Activated CD4-positive, alpha-beta T cell treated with anti-CD3 and anti-CD28 coated beads for 24 hours (primary cell): ENCODE results near the gene GJD3.
"Not testable (repeated sequence)": the region's sequence is repeated elsewhere in the genome, so short reads cannot be mapped to it uniquely, and the experiment has no call there.

Source experiments
- DNase-seq, 2 donors: peaks; one replicate each; pipeline ENCODE4 v3.0.0-alpha.2; 2020; ENCODE audit warnings: low read depth in 2 of 2

The GJD3 gene

DNA sequence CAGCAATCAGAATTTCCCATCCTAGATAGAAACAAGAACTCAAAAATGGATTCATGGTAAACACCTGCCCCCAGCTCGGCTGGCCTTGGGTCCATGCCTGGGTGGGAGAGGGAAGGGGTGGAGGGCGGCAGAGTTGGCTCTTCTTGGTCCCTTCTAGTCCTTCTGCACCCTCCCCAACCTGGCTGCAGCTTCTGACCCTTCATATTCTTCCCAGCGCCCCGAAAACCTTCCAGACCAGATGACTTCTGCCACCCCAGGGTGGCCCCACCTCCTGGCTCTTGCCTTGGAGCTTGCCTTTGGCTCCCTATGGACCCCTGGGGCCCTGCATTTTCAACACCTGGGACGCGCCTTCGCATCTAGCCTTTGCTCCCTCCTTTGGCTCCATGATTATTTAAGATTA lies 5.4 kb upstream of the GJD3 start:
- DNase-seq: no peak

DNA sequence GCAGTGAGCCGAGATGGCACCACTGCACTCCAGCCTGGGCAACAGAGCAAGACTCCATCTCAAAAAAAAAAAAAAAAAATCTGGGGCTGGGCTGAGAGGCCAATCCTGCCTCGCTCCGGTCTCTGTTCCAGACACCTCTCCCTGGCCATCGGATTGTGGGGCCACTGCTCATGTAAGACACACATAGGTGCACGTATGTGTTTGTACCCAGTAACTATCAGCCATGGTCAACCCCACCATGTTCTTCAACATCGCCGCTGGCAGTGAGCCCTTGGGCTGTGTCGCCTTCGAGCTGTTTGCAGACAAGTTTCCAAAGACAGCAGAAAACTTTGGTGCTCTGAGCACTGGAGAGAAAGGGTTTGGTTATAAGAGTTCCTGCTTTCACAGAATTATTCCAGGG lies 3.2 kb upstream of the GJD3 start:
- DNase-seq: not testable (repeated sequence)

DNA sequence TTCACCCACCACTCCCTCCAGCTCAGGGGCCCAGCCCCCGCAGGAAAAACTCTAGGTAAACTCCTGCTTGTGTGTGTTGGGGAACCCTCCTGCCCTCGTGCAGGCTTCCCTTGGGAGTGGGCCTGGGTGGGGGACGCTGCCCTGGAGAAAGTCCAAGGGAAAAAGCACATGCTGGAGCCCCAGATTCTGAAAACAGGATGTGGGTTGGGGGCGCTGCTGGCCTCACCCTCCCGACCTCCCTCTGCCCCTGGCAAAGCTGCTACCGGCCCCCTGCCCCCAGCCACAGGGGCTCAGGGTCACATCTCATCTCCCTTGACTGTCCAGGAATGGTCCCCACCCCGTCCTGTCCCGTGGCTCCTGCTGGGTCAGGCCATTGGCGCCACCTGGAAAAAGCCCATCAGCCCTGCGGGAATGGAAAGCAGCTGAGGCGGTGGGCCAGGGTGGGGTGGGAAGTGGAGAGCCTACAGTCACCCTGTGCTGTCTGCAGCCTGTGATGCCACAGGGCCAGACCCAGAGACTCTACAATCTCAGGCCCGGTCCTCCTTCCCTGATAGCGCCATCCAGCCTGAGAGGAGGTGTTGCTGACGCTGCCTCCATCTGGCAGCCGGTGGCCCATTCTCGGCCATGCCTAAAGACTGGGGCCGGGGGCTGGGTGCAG lies 2.5 kb upstream of the GJD3 start:
- DNase-seq: no peak

DNA sequence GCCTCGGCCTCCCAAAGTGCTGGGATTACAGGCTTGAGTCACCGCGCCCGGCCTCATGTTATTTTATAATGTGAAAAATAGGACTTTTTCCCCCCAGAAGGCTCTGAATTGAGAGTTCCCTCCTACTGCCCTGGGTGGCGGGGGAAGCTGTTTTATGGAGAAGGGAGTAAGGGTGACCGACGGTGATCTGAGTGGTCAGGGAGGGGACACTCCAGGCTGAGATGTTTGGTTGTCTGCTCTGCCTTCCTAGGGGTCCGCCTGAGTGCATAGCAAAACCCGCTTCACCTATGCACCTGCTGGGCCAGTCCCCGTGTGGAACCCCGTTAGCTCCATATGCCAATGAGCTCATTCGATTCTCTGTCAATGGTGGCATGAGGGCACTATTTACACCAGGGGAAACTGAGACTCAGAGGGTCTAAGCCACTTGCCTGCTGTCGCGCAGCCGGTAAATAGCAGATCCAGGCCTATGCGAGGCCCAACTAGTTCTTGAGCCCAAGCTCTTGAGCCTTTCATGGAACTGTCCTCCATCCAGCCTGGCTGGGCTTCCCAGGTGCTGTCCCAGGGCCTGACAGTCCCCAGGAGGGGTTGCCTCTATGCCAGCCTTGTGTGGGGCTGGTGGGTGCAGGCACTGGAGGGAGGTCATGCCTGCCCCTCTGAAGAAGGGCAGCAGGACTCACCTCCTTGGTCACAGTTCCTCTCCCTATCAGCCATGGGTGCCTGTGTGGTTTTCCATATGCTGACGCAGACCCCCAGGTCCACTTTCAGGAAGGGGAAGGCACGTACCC lies 1.7 kb upstream of the GJD3 start:
- DNase-seq: no peak

DNA sequence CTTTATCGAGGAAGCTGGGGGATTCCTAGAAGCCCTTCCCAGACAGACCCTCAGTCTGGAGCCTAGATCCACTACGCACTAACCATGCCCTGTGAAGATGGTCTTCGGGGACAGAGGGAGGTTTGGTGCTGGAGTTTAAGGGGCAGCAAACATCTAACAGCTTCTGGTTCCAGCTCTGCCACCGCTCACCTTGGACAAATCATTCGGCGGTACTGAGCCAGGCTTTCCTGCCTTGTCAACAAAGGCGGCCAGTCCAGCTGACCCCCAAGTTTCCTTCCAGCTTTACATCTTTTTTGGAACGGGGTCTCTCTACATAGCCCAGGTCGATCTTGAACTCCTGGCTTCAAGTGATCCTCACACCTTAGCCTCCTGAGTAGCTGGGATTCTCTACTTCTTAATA lies 369 bp upstream of the GJD3 start:
- DNase-seq: no peak

DNA sequence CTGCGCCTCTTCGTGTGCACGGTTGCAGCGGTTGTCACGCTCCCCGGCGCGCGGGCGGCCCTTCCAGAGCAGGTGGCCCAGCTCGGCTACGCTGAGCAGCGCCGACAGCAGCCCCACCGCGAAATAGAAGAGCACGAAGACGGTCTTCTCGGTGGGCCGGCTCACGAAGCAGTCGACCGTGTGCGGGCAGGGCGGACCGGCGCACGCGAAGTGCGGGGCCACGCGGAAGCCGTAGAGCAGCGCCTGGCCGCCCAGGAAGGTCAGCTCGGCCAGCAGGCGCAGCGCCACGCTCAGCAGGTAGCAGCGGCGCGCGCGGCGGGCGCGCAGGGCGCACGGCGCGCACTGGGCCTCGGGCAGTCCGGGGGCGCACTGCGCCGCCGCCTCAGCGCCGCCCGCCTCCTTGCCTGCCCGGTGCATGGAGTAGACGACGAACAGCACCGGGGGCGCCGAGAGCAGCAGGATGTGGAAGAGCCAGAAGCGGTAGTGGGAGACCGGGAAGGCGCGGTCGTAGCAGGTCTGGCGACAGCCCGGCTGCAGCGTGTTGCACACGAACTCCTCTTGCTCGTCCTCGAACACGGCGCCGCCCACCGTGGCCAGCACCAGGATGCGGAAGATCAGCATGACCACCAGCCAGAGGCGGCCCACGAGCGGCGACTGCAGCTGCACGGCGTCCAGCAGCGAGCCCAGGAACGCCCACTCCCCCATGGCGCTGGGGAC lies 1.3 kb downstream of the GJD3 start:
- no peak for DNase-seq

DNA sequence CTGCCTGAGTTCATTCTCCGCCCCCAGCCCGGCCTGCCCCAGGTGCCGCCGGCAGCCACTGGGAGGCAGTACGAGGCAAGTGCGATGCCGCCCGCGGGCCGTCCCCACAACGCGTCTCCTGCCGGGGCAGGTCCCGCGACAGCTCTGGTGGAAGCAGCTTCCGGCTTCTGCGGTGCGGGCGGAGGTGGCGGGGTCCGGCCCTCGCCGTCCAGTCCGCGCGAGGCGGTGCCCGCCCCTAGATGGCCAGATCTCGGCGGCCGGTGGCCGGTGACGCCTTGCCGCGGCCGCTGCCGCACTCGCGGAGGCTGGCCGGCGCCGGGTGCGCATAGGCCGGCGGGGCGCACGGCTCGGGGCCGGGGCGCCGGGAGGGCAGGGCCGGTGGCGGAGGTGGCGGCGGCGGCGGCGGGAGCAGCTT lies 1.8 kb downstream of the GJD3 start:
- DNase-seq: peak; percentile 78 to 83

DNA sequence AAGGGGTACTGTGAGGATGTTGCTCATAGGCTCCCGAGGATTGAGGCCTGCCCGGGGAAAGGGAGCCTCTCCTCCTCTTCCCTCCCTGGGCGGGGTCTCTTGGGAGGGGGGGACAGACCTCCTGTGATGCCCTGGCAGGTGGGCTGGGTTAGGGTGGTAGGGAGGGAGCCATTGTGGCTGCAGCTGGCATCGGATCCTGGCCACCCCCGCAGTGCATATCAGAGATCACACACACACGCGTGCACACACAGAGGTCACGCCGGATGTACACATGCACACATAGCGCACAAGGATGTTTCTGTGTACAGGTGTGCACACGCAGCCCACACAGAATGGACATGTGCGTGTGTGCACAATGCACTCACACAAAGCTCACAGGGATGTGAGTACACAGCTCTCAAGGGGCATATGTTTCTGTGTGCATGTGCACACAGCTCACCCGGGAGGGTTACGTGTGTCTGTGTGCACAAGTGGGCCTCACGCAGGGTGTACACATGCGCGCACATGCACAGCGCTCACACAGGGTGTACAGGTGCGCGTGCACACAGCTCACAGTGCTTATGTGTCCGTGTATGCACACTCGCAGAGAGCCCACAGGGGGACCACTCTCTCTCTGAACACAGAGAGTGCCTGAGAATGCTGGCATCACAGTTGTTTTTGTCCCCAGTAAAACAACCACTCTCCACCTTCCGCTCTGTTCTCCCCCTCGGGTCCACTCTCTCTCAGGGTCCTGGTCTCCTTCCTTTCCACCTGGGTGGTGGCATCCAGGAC lies 2.4 kb downstream of the GJD3 start:
- DNase-seq: no peak

DNA sequence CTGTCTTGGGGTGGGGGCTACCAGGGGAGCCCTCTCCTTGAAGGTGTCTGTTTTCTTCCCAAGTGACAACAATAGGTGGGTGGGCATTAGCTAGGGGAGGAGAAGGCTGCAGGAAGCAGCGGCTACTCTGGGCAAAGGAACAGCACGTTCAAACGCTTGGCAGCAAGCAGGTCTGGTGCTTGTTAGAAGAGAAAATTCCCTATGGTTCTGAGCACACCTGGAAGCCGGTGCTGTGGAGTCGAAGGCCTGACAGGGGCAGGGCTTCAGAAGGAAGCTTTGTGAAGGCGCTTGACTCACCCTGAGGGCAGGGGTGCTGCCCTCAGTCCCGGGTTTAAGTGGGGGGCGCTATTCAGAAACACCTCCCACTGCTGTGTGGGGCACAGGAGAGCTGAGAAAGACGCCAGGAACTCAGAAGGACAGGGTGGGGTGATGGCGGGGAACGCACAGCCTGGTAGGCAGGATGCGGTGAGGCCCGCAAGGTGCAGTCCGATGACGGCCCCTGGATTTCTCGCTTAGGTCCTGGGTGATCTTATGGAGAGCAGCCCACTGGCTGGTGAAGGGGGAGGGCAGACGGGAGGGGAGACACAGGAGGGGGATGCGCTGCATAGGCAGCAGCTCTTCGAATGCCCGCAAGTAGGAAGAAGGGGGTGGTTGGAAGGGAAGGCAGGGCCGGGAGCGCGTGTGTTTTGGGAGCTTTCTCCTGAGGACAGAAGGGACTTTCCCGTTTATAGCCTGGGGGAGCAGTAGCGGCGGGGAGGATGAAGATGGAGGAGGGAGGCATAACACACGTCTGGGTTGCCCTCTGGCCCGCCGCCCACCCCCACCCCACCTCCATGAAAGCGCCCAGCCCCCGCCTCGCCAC lies 3.2 kb downstream of the GJD3 start:
- DNase-seq: no peak

DNA sequence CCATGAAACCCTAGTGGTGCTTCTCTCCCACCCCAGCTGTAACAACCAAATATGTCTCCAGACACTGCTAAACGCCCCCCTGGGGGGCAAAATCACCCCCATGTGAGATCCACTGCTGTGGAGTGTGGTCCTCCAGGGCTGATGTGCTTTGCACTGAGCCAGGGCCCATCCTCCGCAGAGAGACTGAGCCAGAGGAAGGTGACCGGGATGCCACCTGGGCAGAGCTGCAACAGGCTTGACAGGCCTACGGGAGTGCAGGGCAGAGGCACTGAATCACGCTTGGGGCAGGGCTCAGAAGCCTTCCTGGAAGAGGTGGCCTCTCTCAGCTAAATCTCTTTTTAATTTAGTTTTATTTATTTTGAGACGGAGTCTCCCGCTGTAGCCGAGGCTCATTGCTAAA lies 4.4 kb downstream of the GJD3 start:
- DNase-seq: no peak

DNA sequence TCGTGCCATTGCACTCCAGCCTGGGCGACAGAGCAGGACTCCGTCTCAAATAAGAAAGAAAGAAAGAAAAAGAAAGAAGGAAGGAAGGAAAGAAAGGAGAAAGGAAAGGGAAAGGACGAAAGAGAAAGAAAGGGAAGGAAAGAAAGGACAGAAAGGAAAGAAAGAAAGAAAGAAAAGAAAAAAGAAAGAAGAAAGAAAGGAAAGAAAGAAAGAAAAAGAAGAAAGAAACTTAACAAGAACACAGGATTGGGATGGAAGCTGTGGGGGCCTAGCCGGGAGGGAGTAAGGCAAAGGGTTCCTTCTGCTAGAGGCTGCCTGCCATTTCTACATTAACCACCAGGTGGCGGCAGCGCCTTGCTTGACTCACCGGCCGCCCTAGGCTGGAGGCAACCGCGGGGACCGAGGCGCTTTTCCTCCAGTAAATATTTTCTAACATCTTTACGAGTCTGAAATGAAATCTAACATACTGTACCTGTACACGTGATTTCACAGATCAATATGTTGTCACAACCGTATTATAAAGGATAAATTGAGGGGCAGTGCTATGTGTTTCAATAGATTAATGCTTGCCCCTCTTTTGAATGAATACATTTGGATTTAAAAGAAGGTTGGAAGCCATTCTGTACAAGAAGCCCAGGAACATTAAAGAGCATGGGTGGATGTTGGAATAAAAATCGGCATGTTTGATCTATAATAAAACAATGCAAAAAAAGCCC lies 6.1 kb downstream of the GJD3 start:
- DNase-seq: peak; percentile 86 to 91

DNA sequence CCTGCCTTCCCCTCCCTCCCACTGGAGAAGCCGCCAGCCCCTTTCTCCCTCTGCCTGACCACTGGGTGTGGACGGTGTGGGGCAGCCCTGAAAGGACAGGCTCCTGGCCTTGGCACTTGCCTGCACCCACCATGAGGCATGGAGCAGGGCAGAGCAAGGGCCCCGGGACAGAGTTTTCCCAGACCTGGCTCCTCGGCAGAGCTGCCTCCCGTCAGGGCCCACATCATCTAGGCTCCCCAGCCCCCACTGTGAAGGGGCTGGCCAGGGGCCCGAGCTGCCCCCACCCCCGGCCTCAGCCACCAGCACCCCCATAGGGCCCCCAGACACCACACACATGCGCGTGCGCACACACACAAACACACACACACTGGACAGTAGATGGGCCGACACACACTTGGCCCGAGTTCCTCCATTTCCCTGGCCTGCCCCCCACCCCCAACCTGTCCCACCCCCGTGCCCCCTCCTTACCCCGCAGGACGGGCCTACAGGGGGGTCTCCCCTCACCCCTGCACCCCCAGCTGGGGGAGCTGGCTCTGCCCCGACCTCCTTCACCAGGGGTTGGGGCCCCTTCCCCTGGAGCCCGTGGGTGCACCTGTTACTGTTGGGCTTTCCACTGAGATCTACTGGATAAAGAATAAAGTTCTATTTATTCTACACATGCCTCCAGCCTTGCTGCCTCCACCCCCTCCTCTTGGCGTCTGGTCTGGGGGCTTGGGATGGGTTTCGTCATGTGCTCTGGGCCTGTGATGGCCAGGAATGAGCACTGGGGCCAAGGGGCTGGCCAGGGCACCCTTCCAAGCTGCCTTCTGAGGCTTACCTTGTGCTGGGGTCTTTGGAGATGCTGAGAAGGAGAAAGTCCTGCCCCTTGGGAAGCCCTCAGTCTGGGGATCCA lies 7.3 kb downstream of the GJD3 start:
- DNase-seq: no peak

DNA sequence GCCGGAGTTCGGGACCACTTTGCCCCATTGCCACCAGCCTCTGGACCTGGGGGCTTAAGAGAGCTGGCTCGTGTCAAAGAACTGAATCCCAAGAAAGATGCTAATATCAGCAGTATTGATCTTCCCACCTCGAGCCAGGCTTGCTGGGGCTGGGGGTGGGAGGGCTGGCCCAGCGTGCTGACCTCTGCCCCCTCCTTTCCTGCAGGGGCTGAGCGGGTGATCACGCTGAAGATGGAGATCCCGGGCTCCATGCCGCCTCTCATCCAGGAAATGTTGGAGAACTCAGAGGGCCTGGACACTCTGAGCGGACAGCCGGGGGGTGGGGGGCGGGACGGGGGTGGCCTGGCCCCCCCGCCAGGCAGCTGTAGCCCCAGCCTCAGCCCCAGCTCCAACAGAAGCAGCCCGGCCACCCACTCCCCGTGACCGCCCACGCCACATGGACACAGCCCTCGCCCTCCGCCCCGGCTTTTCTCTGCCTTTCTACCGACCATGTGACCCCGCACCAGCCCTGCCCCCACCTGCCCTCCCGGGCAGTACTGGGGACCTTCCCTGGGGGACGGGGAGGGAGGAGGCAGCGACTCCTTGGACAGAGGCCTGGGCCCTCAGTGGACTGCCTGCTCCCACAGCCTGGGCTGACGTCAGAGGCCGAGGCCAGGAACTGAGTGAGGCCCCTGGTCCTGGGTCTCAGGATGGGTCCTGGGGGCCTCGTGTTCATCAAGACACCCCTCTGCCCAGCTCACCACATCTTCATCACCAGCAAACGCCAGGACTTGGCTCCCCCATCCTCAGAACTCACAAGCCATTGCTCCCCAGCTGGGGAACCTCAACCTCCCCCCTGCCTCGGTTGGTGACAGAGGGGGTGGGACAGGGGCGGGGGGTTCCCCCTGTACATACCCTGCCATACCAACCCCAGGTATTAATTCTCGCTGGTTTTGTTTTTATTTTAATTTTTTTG lies 8.5 kb downstream of the GJD3 start:
- no peak for DNase-seq

DNA sequence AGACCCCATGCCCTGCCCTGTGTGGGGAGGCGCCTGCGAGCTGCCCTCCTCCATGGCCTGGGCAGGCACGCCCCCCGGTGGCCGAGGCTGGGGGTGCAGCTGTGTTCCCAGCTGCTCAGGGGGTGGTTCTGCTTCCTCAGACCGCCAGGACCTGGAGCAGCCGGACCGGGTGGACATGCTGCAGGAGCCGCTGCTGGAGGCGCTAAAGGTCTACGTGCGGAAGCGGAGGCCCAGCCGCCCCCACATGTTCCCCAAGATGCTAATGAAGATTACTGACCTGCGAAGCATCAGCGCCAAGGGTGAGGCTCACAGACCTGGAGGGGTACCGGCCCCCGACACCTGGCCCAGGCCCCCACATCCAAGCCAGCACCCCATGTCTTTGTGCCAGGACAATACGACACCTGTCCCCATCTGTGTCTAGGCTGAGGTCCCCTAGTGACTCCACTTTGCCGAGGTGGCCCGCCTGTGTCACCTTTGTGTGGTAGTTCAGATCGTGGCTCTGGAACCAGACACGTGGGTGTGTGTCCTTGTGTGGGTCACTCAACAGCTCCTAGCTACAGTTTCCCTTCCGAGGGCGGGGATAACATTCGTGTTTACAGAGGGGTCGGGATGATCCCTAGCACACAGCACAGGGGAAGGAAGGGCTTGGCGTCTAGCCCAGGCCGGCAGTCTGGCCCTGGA lies 9.3 kb downstream of the GJD3 start:
- peak; percentile 75 to 78 for DNase-seq

DNA sequence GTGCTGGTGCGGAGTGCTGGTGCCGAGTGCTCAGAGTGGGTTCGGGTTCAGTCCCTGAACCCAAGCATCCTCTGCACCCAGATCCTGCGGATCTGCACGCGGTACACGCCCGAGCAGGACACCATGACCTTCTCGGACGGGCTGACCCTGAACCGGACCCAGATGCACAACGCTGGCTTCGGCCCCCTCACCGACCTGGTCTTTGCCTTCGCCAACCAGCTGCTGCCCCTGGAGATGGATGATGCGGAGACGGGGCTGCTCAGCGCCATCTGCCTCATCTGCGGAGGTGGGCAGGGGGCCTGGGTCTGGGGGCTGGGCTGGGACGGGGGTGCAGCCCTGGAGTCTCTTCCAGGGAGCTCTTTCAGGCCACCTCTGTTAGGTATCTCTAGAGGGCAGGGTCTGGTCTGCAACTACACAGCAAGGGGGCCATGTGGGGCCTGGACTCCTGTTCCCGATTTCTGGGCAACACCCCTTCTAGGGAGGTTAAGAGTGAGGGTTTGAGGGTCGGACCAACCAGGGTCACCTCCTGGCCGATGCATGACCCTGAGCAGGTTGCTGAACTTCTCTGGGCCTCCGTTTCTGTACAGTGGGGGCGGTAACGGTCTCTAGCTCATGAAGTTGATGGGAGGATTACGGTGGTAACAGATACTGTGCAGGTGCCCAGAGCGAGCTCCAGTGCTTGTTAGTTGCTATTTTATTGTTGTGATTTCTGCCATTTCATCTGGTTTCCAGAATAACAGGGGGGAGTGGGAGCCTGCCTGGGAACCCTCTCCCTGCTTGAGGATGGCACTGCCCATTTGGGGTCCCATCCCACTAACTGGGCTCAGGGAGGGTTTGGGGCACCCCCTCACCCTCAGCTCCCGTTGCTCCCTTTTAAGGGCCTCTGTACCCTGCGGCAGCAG lies 10.1 kb downstream of the GJD3 start:
- DNase-seq: no peak

DNA sequence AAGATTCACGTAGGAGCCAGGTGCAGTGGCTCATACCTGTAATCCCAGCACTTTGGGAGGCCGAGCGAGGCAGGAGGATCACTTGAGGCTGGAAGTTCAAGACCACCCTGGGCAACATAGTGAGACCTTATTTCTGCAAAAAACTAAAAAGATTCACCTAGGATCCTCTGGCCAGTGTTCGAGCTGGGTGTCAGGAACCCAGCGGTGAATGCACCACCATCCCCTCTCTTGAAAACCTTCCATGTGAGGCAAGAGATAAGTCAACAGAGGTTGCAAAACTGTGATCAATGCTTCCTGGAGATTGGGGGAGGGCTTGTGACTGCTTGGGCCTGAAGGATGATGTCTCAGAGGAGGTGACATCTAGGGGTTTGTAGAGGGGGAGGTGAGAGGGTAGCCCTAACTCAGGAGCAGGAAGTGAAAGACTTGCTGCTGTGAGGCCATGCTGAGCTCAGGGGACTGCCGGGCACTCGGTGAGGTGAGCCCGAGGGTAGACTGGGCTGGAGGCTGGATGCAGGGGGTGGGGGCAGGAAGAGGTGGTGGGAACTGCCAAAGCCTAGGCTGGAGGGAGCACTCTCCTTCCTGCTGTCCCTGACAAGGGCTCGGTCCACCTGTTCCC lies 11.7 kb downstream of the GJD3 start:
- no peak for DNase-seq
